B cell (primary cell): ENCODE results near the gene TMC1. TPM values are rescaled to one million over a fixed set of nuclear protein-coding genes. Genes with fewer than 3 reads are reported as not detected.

Source experiments
- ATAC-seq: fragments of 200-7000 bp; cut with Tn5 transposase; one replicate; pipeline ENCODE4 v1.10.0; 2021; ENCODE audit warnings: low read depth, mild to moderate bottlenecking, moderate number of reproducible peaks, moderate library complexity
- CTCF ChIA-PET: fragments of 350-600 bp; sonication (Branson Sonifier 250); formaldehyde crosslinking; loops from one replicate; lab custom pipeline; 2021; ENCODE audit warnings: antibody characterized with exemption, inconsistent platforms; lab: Charles Lee
- POLR2A ChIA-PET: fragments of 350-600 bp; sonication (Branson Sonifier 250); formaldehyde crosslinking; loops from one replicate; lab custom pipeline; 2021; ENCODE audit warnings: antibody characterized with exemption; lab: Charles Lee
- DNase-seq: peaks from one replicate; pipeline ENCODE4 v3.0.0; 2013
- H2AFZ ChIP-seq: 2 replicates; pipeline ENCODE4 v1.6.1; 2012; ENCODE audit warnings: mild to moderate bottlenecking, low read depth, low read length; ENCODE audit not compliant: insufficient read depth, poor library complexity, severe bottlenecking
- H3K27ac ChIP-seq, 2 donors: 1 replicate in 1 of 2; 2 replicates in 1 of 2; pipeline ENCODE4 v1.5.1; 2012 to 2013; ENCODE audit warnings: low read length in 2 of 2, mild to moderate bottlenecking in 2 of 2, moderate library complexity in 1 of 2
- H3K27me3 ChIP-seq, 4 experiments: fragments of 200-600 bp in 1 of 4; sonication (generic) in 1 of 4; replicated peaks in 1 of 4; 1 replicate in 2 of 4; 2 replicates in 2 of 4; pipeline versions ENCODE4 v1.6.1 to v1.7.0; 2013 to 2016; ENCODE audit warnings: low read length in 3 of 4, mild to moderate bottlenecking in 2 of 4, mixed read lengths in 1 of 4, moderate library complexity in 1 of 4; ENCODE audit not compliant: insufficient read depth in 4 of 4, control insufficient read depth in 3 of 4; ENCODE audit errors: control extremely low read depth in 1 of 4
- H3K36me3 ChIP-seq, 2 experiments: replicated peaks in 1 of 2; 1 replicate in 1 of 2; 2 replicates in 1 of 2; pipeline versions ENCODE4 v1.6.1 to v1.7.1; 2013; ENCODE audit warnings: low read length in 1 of 2; ENCODE audit not compliant: insufficient read depth in 2 of 2, control insufficient read depth in 1 of 2; ENCODE audit errors: control extremely low read depth in 1 of 2, extremely low read depth in 1 of 2
- H3K4me1 ChIP-seq, 2 donors: fragments of 200-600 bp in 1 of 2; sonication (generic) in 1 of 2; 1 replicate in 1 of 2; 2 replicates in 1 of 2; pipeline versions ENCODE4 v1.5.1 to v1.6.1; 2013 to 2017; ENCODE audit warnings: low read length in 2 of 2; ENCODE audit not compliant: control insufficient read depth in 2 of 2, insufficient read depth in 2 of 2
- H3K4me2 ChIP-seq: replicated peaks from 2 replicates; pipeline ENCODE3; 2012; ENCODE audit warnings: mild to moderate bottlenecking, low read depth, low read length; ENCODE audit not compliant: poor library complexity, severe bottlenecking
- H3K4me3 ChIP-seq, 5 experiments: fragments of 200-600 bp in 1 of 5; sonication (generic) in 1 of 5; 1 replicate in 3 of 5; 2 replicates in 2 of 5; pipeline versions ENCODE4 v1.5.1 to v1.7.0; 2011 to 2016; ENCODE audit warnings: low read length in 4 of 5, mild to moderate bottlenecking in 4 of 5, low read depth in 2 of 5, control low read depth in 1 of 5, moderate library complexity in 1 of 5; ENCODE audit not compliant: insufficient read depth in 1 of 5; ENCODE audit errors: control extremely low read depth in 1 of 5, extremely low read depth in 1 of 5
- H3K79me2 ChIP-seq: fragments of 200-600 bp; sonication (generic); one replicate; pipeline ENCODE4 v1.6.0; 2016; ENCODE audit warnings: low read length; ENCODE audit not compliant: control insufficient read depth, insufficient read depth
- H3K9ac ChIP-seq: fragments of 200-600 bp; sonication (generic); 2 replicates; pipeline ENCODE4 v1.6.1; 2017; ENCODE audit warnings: mild to moderate bottlenecking, low read length, moderate library complexity
- H3K9me3 ChIP-seq, 3 donors: one replicate each; pipeline versions ENCODE4 v1.6.1 to v1.7.1; 2013; ENCODE audit warnings: low read length in 2 of 3; ENCODE audit not compliant: control insufficient read depth in 2 of 3, insufficient read depth in 1 of 3; ENCODE audit errors: control extremely low read depth in 1 of 3
- H4K20me1 ChIP-seq: 2 replicates; pipeline ENCODE4 v1.6.0; 2012; ENCODE audit warnings: mild to moderate bottlenecking, low read length; ENCODE audit not compliant: insufficient read depth, control insufficient read depth, poor library complexity, severe bottlenecking
- H3K27ac Mint-ChIP-seq: one replicate; pipeline ENCODE4 v1.8.0; 2021; ENCODE audit warnings: mixed read lengths
- H3K27me3 Mint-ChIP-seq: one replicate; pipeline ENCODE4 v1.8.0; 2021; ENCODE audit warnings: mixed read lengths
- H3K4me1 Mint-ChIP-seq: one replicate; pipeline ENCODE4 v1.8.0; 2021; ENCODE audit warnings: mixed read lengths
- H3K4me3 Mint-ChIP-seq: one replicate; pipeline ENCODE4 v1.8.0; 2021; ENCODE audit warnings: mixed read lengths
- H3K9me3 Mint-ChIP-seq: one replicate; pipeline ENCODE4 v1.8.0; 2022; ENCODE audit warnings: mixed read lengths; ENCODE audit not compliant: insufficient read depth
- CTCF ChIP-seq: fragments of 200-600 bp; IDR thresholded peaks from one replicate; pipeline ENCODE4 v1.8.0; 2022; ENCODE audit warnings: antibody characterized with exemption, mild to moderate bottlenecking
- EZH2 ChIP-seq: IDR thresholded peaks from 2 replicates; pipeline ENCODE4 v1.6.1; 2012; ENCODE audit warnings: borderline replicate concordance, low read depth, mild to moderate bottlenecking, moderate library complexity, low read length; ENCODE audit not compliant: insufficient read depth, poor library complexity, severe bottlenecking
- WGBS: methylation state at CpG from one replicate; pipeline ENCODE4 v1.1.5; 2013; ENCODE audit warnings: missing lambda C conversion rate; ENCODE audit not compliant: insufficient coverage; 5-methylcytosine and 5-hydroxymethylcytosine counted together
- intact Hi-C: fragments of 100-400 bp; cut with micrococcal nuclease; formaldehyde crosslinking; loops from one replicate; pipeline ENCODE4 v1.10.0; 2022
- polyA plus RNA-seq: library from polyadenylated mRNA; depleted of rRNA; stranded (reverse); fragments of >200 nt; gene quantifications from 2 replicates; pipeline ENCODE4 v1.2.3, GENCODE V29; 2012
- total RNA-seq, 2 donors: library from RNA; stranded (reverse); fragments of 120-200 nt in 1 of 2; gene quantifications; 1 replicate in 1 of 2; 2 replicates in 1 of 2; pipeline versions ENCODE4 v1.2.3 to v1.2.4, GENCODE V29; 2013 to 2022

The TMC1 gene
- total and polyA plus RNA-seq, 2 donors (not counting 1 experiment from before 2014, with no cell fraction given) = not detected

GRCh38 chr9:72537671-72538070, 16.3 kb downstream of the TMC1 start:
- Mint-ChIP-seq H3K27ac (no peak overlapping the region), H3K9me3 (no peaks in the 10 kb centered on the region), H3K4me1 (no peaks in the 10 kb centered on the region), H3K27me3 (peaks cover 7% of the 10 kb centered on the region), H3K4me3 (no peak overlapping the region)
- no peak for TF ChIP-seq CTCF
- no peak for TF ChIP-seq EZH2
- no peak overlapping the region for H3K9ac ChIP-seq
- H3K27me3 ChIP-seq = no peaks in the 10 kb centered on the region
- H4K20me1 ChIP-seq = no peaks in the 10 kb centered on the region
- CTCF ChIA-PET = no interaction called here
- no peak overlapping the region for H3K4me3 ChIP-seq
- no peaks in the 10 kb centered on the region for H3K36me3 ChIP-seq
- H2AFZ ChIP-seq = no peak overlapping the region
- H3K4me2 ChIP-seq = no peak overlapping the region
- H3K79me2 ChIP-seq = no peaks in the 10 kb centered on the region
- H3K4me1 ChIP-seq = no peaks in the 10 kb centered on the region
- DNase-seq = no peak
- POLR2A ChIA-PET = no interaction called here
- WGBS = 69% methylated on average over 1 of the region's 1 CpG
- no peak for ATAC-seq
- no peak overlapping the region for H3K27ac ChIP-seq
- peaks cover 0 to 8% (median 0%) of the 10 kb centered on the region in 3 donors for H3K9me3 ChIP-seq
- intact Hi-C loops = no loop called here

GRCh38 chr9:72538921-72539702, 17.7 kb downstream of the TMC1 start:
- no peak for DNase-seq
- Histone ChIP-seq H4K20me1 (no peaks in the 10 kb centered on the region), H3K9ac (no peak overlapping the region), H3K27ac (no peak overlapping the region), H3K4me2 (no peak overlapping the region), H3K4me3 (no peak overlapping the region), H3K79me2 (no peaks in the 10 kb centered on the region), H3K4me1 (no peaks in the 10 kb centered on the region), H3K9me3 (peaks cover 0 to 8% (median 0%) of the 10 kb centered on the region in 3 donors), H3K36me3 (no peaks in the 10 kb centered on the region), H2AFZ (no peak overlapping the region), H3K27me3 (no peaks in the 10 kb centered on the region)
- TF ChIP-seq CTCF (no peak), EZH2 (no peak)
- intact Hi-C loops = no loop called here
- ATAC-seq = no peak
- WGBS = 87% methylated on average over 2 of the region's 4 CpGs
- ChIA-PET CTCF (no interaction called here), POLR2A (no interaction called here)
- Mint-ChIP-seq H3K27ac (no peak overlapping the region), H3K4me3 (no peak overlapping the region), H3K27me3 (peaks cover 6% of the 10 kb centered on the region), H3K4me1 (no peaks in the 10 kb centered on the region), H3K9me3 (no peaks in the 10 kb centered on the region)
